CD8-positive, alpha-beta memory T cell (primary cell): Measurements from ENCODE around the gene ADAMTS18. TPM values are rescaled to one million over a fixed set of nuclear protein-coding genes. Genes with fewer than 3 reads are reported as not detected.
A peak's percentile ranks its signal among the peaks of the same experiment; 100 is the strongest.
"Not testable (repeated sequence)": the region's sequence is repeated elsewhere in the genome, so short reads cannot be mapped to it uniquely, and the experiment has no call there.

Experiments
- CTCF ChIA-PET: fragments of 350-600 bp; sonication (Branson Sonifier 250); formaldehyde crosslinking; loops from one replicate; lab custom pipeline; 2021; ENCODE audit warnings: antibody characterized with exemption; lab: Charles Lee
- POLR2A ChIA-PET: fragments of 350-600 bp; sonication (Branson Sonifier 250); formaldehyde crosslinking; loops from one replicate; lab custom pipeline; 2021; ENCODE audit warnings: antibody characterized with exemption; lab: Charles Lee
- DNase-seq, 5 donors: peaks; one replicate each; pipeline versions ENCODE4 v3.0.0 to v3.0.0-alpha.2; 2020 to 2022; ENCODE audit warnings: mixed read lengths in 1 of 5
- H3K27ac ChIP-seq: one replicate; pipeline ENCODE4 v1.7.0; 2013; ENCODE audit warnings: low read depth, mild to moderate bottlenecking, low read length, moderate library complexity
- H3K27me3 ChIP-seq: 2 replicates; pipeline ENCODE4 v1.7.0; 2013; ENCODE audit warnings: low read length, mild to moderate bottlenecking; ENCODE audit not compliant: insufficient read depth, poor library complexity, severe bottlenecking
- H3K36me3 ChIP-seq: 2 replicates; pipeline ENCODE4 v1.7.0; 2013; ENCODE audit warnings: mild to moderate bottlenecking, low read length, moderate library complexity; ENCODE audit not compliant: insufficient read depth
- H3K4me1 ChIP-seq: 2 replicates; pipeline ENCODE4 v1.7.0; 2013; ENCODE audit warnings: mild to moderate bottlenecking, low read length, moderate library complexity; ENCODE audit not compliant: insufficient read depth
- H3K4me3 ChIP-seq: 2 replicates; pipeline ENCODE4 v1.7.0; 2013; ENCODE audit warnings: mild to moderate bottlenecking, low read length
- H3K9me3 ChIP-seq: 2 replicates; pipeline ENCODE4 v1.7.0; 2013; ENCODE audit warnings: mild to moderate bottlenecking, low read length
- H3K27ac Mint-ChIP-seq, 8 donors: one replicate each; pipeline ENCODE4 v1.8.0; 2020 to 2021; ENCODE audit warnings: mixed read lengths in 8 of 8, mild to moderate bottlenecking in 6 of 8, inconsistent platforms in 3 of 8, moderate library complexity in 3 of 8
- H3K27me3 Mint-ChIP-seq, 2 donors: one replicate each; pipeline ENCODE4 v1.8.0; 2020 to 2021; ENCODE audit warnings: mixed read lengths in 2 of 2, mild to moderate bottlenecking in 1 of 2, moderate library complexity in 1 of 2
- H3K36me3 Mint-ChIP-seq, 3 donors: one replicate each; pipeline ENCODE4 v1.8.0; 2020 to 2021; ENCODE audit warnings: mixed read lengths in 3 of 3, inconsistent platforms in 1 of 3, mild to moderate bottlenecking in 1 of 3
- H3K4me1 Mint-ChIP-seq, 3 donors: one replicate each; pipeline ENCODE4 v1.8.0; 2020 to 2021; ENCODE audit warnings: mixed read lengths in 3 of 3, inconsistent platforms in 1 of 3, mild to moderate bottlenecking in 1 of 3
- H3K4me3 Mint-ChIP-seq, 7 donors: one replicate each; pipeline ENCODE4 v1.8.0; 2020 to 2021; ENCODE audit warnings: mixed read lengths in 7 of 7, mild to moderate bottlenecking in 6 of 7, moderate library complexity in 4 of 7, inconsistent platforms in 2 of 7
- H3K9me3 Mint-ChIP-seq, 5 donors: one replicate each; pipeline ENCODE4 v1.8.0; 2020 to 2022; ENCODE audit warnings: mixed read lengths in 5 of 5, mild to moderate bottlenecking in 3 of 5, moderate library complexity in 2 of 5, inconsistent platforms in 1 of 5
- polyA plus RNA-seq: library from polyadenylated mRNA; unstranded; fragments of 300-500 nt; fragmentation: Illumina TruSeq; gene quantifications from one replicate; pipeline ENCODE4 v1.2.3, GENCODE V29; 2021
- total RNA-seq, 2 experiments: library from RNA; stranded (reverse); gene quantifications; one replicate each; pipeline ENCODE4 v1.2.3, GENCODE V29; 2021

Gene ADAMTS18
- total and polyA plus RNA-seq, 3 experiments from 2014 or later = not detected

GRCh38 chr16:77277571-77277970 lies 157.3 kb downstream of the ADAMTS18 start:
- no peak for DNase-seq
- H3K4me3 ChIP-seq = no peak overlapping the region
- no peak overlapping the region for H3K27ac Mint-ChIP-seq
- ChIA-PET POLR2A (no interaction called here), CTCF (no interaction called here)
- H3K4me1 ChIP-seq = no peaks in the 10 kb centered on the region
- no peak overlapping the region for H3K4me3 Mint-ChIP-seq
- H3K27ac ChIP-seq = no peak overlapping the region
- no peaks in the 10 kb centered on the region for H3K9me3 Mint-ChIP-seq
- H3K9me3 ChIP-seq = no peaks in the 10 kb centered on the region
- H3K27me3 Mint-ChIP-seq = peaks cover 8 to 23% of the 10 kb centered on the region in 2 donors
- H3K36me3 ChIP-seq = no peaks in the 10 kb centered on the region
- H3K36me3 Mint-ChIP-seq = no peaks in the 10 kb centered on the region
- no peaks in the 10 kb centered on the region for H3K27me3 ChIP-seq
- H3K4me1 Mint-ChIP-seq = no peaks in the 10 kb centered on the region

- Histone ChIP-seq H3K27ac (no peak overlapping the region), H3K36me3 (no peaks in the 10 kb centered on the region), H3K4me1 (no peaks in the 10 kb centered on the region), H3K27me3 (no peaks in the 10 kb centered on the region), H3K9me3 (no peaks in the 10 kb centered on the region), H3K4me3 (no peak overlapping the region)
- CTCF ChIA-PET = no interaction called here
- Mint-ChIP-seq H3K36me3 (no peaks in the 10 kb centered on the region), H3K27me3 (peaks cover 8 to 26% of the 10 kb centered on the region in 2 donors), H3K4me1 (no peaks in the 10 kb centered on the region), H3K9me3 (no peaks in the 10 kb centered on the region), H3K4me3 (no peak overlapping the region), H3K27ac (no peak overlapping the region)
- POLR2A ChIA-PET = no interaction called here
- DNase-seq = no peak
Observed at GRCh38 chr16:77277141-77277540, 157.7 kb downstream of the ADAMTS18 start.

- Histone ChIP-seq H3K36me3 (no peaks in the 10 kb centered on the region), H3K4me3 (no peak overlapping the region), H3K4me1 (no peaks in the 10 kb centered on the region), H3K27ac (no peak overlapping the region), H3K9me3 (no peaks in the 10 kb centered on the region), H3K27me3 (no peaks in the 10 kb centered on the region)
- ChIA-PET POLR2A (no interaction called here), CTCF (no interaction called here)
- no peak for DNase-seq
- Mint-ChIP-seq H3K27me3 (peaks cover 8 to 30% of the 10 kb centered on the region in 2 donors), H3K27ac (peak overlapping the region in 1 of 8 donors; percentile 38), H3K4me1 (no peaks in the 10 kb centered on the region), H3K36me3 (no peaks in the 10 kb centered on the region), H3K9me3 (no peaks in the 10 kb centered on the region), H3K4me3 (no peak overlapping the region)
Observed at GRCh38 chr16:77276661-77277060, 158.2 kb downstream of the ADAMTS18 start.

- H3K27me3 Mint-ChIP-seq = peaks cover 8 to 37% of the 10 kb centered on the region in 2 donors
- POLR2A ChIA-PET, H3K9me3 Mint-ChIP-seq, CTCF ChIA-PET, H3K4me1 ChIP-seq, H3K4me3 Mint-ChIP-seq, H3K27ac ChIP-seq, H3K36me3 ChIP-seq, H3K27ac Mint-ChIP-seq, H3K4me3 ChIP-seq, DNase-seq, H3K4me1 Mint-ChIP-seq, H3K9me3 ChIP-seq, H3K36me3 Mint-ChIP-seq, H3K27me3 ChIP-seq: not testable (repeated sequence)
Observed at GRCh38 chr16:77275303-77275702, 159.5 kb downstream of the ADAMTS18 start.

- H3K4me3 Mint-ChIP-seq = no peak overlapping the region
- Histone ChIP-seq H3K4me3 (no peak overlapping the region), H3K4me1 (no peaks in the 10 kb centered on the region), H3K9me3 (no peaks in the 10 kb centered on the region), H3K27ac (no peak overlapping the region), H3K36me3 (no peaks in the 10 kb centered on the region), H3K27me3 (no peaks in the 10 kb centered on the region)
- POLR2A ChIA-PET = no interaction called here
- H3K27ac Mint-ChIP-seq = no peak overlapping the region
- DNase-seq = no peak
- CTCF ChIA-PET = no interaction called here
- H3K27me3 Mint-ChIP-seq = peaks cover 11 to 46% of the 10 kb centered on the region in 2 donors
- no peaks in the 10 kb centered on the region for H3K4me1 Mint-ChIP-seq
- H3K36me3 Mint-ChIP-seq = no peaks in the 10 kb centered on the region
- no peaks in the 10 kb centered on the region for H3K9me3 Mint-ChIP-seq
Observed at GRCh38 chr16:77273815-77274214, 161.0 kb downstream of the ADAMTS18 start.

- Histone ChIP-seq H3K4me3 (no peak overlapping the region), H3K36me3 (no peaks in the 10 kb centered on the region), H3K4me1 (no peaks in the 10 kb centered on the region), H3K9me3 (no peaks in the 10 kb centered on the region), H3K27ac (no peak overlapping the region), H3K27me3 (no peaks in the 10 kb centered on the region)
- H3K4me1 Mint-ChIP-seq = no peaks in the 10 kb centered on the region
- H3K4me3 Mint-ChIP-seq = no peak overlapping the region
- H3K36me3 Mint-ChIP-seq = no peaks in the 10 kb centered on the region
- peaks cover 11 to 58% of the 10 kb centered on the region in 2 donors for H3K27me3 Mint-ChIP-seq
- DNase-seq = no peak
- ChIA-PET POLR2A (no interaction called here), CTCF (no interaction called here)
- H3K27ac Mint-ChIP-seq = no peak overlapping the region
- no peaks in the 10 kb centered on the region for H3K9me3 Mint-ChIP-seq
Observed at GRCh38 chr16:77271532-77272426, 163.1 kb downstream of the ADAMTS18 start.

- H3K4me3 ChIP-seq, H3K9me3 Mint-ChIP-seq, POLR2A ChIA-PET, H3K36me3 Mint-ChIP-seq, H3K27ac ChIP-seq, H3K27me3 ChIP-seq, H3K4me1 ChIP-seq, DNase-seq, H3K9me3 ChIP-seq, H3K27ac Mint-ChIP-seq, H3K4me1 Mint-ChIP-seq, H3K36me3 ChIP-seq, H3K4me3 Mint-ChIP-seq, CTCF ChIA-PET: not testable (repeated sequence)
- peaks cover 25 to 67% of the 10 kb centered on the region in 2 donors for H3K27me3 Mint-ChIP-seq
Observed at GRCh38 chr16:77266185-77266584, 168.6 kb downstream of the ADAMTS18 start.

GRCh38 chr16:77262971-77263370 lies 171.9 kb downstream of the ADAMTS18 start:
- H3K27ac Mint-ChIP-seq = no peak overlapping the region
- peaks cover 23 to 58% of the 10 kb centered on the region in 2 donors for H3K27me3 Mint-ChIP-seq
- DNase-seq = no peak
- Histone ChIP-seq H3K9me3 (no peaks in the 10 kb centered on the region), H3K36me3 (no peaks in the 10 kb centered on the region), H3K27me3 (no peaks in the 10 kb centered on the region), H3K27ac (no peak overlapping the region), H3K4me3 (no peak overlapping the region), H3K4me1 (no peaks in the 10 kb centered on the region)
- no peak overlapping the region for H3K4me3 Mint-ChIP-seq
- POLR2A ChIA-PET = no interaction called here
- no peaks in the 10 kb centered on the region for H3K36me3 Mint-ChIP-seq
- H3K9me3 Mint-ChIP-seq = peaks cover 0 to 11% (median 7%) of the 10 kb centered on the region in 5 donors
- CTCF ChIA-PET = no interaction called here
- H3K4me1 Mint-ChIP-seq = no peaks in the 10 kb centered on the region
